HG03354 (cell line): ENCODE measurements around the gene EXOC6.

Experiments
- ATAC-seq: cut with Tn5 transposase; IDR thresholded peaks from one replicate; pipeline ENCODE4 v1.9.1; 2021; ENCODE audit warnings: mild to moderate bottlenecking; ENCODE audit not compliant: unreplicated experiment, poor library complexity, severe bottlenecking

The EXOC6 gene

GRCh38 chr10:93073539-93074146, 225.3 kb downstream of the EXOC6 start, which contains the start of gene CYP26A1:
TSS of gene CYP26A1 (plus strand) at chr10:93073893. CDS start at chr10:93073935, 42 bp downstream.
- ATAC-seq: no peak

GRCh38 chr10:93074147-93074596, 225.9 kb downstream of the EXOC6 start:
- ATAC-seq: no peak

- ATAC-seq: no peak
These were observed 226.5 kb downstream of the EXOC6 start for GRCh38 chr10:93074597-93075368.

- ATAC-seq: no peak
These were observed 227.3 kb downstream of the EXOC6 start for GRCh38 chr10:93075369-93076221.

GRCh38 chr10:93076871-93077270, 228.6 kb downstream of the EXOC6 start:
- no peak for ATAC-seq

GRCh38 chr10:93077860-93078337, 229.6 kb downstream of the EXOC6 start:
- no peak for ATAC-seq

- no peak for ATAC-seq
These were observed 231.5 kb downstream of the EXOC6 start for GRCh38 chr10:93079663-93080349.

- no peak for ATAC-seq
These were observed 232.2 kb downstream of the EXOC6 start for GRCh38 chr10:93080350-93081046.

GRCh38 chr10:93081318-93081717, 233.0 kb downstream of the EXOC6 start:
- no peak for ATAC-seq

GRCh38 chr10:93081834-93082233, 233.5 kb downstream of the EXOC6 start:
- ATAC-seq: no peak

GRCh38 chr10:93083743-93084539, 235.6 kb downstream of the EXOC6 start:
- no peak for ATAC-seq

- ATAC-seq: no peak
These were observed 237.0 kb downstream of the EXOC6 start for GRCh38 chr10:93085272-93085859.

- no peak for ATAC-seq
These were observed 238.0 kb downstream of the EXOC6 start for GRCh38 chr10:93086289-93086688.

GRCh38 chr10:93087846-93088245, 239.5 kb downstream of the EXOC6 start:
- ATAC-seq: no peak

GRCh38 chr10:93088466-93088865, 240.1 kb downstream of the EXOC6 start:
- no peak for ATAC-seq

- ATAC-seq: no peak
These were observed 242.3 kb downstream of the EXOC6 start for GRCh38 chr10:93090619-93091018.

- no peak for ATAC-seq
These were observed 243.6 kb downstream of the EXOC6 start for GRCh38 chr10:93091960-93092359.

- no peak for ATAC-seq
These were observed 246.9 kb downstream of the EXOC6 start for GRCh38 chr10:93095225-93095624.
